Fibroblast of mammary gland (primary cell): ENCODE data around the gene OGDHL.

Source experiments
- DNase-seq: peaks from one replicate; pipeline ENCODE4 v3.0.0-alpha.2; 2010; ENCODE audit warnings: low read depth
- H3K4me3 ChIP-seq: 2 replicates; pipeline ENCODE4 v1.5.1; 2011; ENCODE audit warnings: low read depth, mild to moderate bottlenecking, low read length, moderate library complexity; ENCODE audit not compliant: control insufficient read depth
- TF ChIP-seq, protein P1 (sequence below): conservative IDR thresholded peaks from 2 replicates; pipeline ENCODE4 v1.5.1; 2011; ENCODE audit warnings: low read depth, low read length, inconsistent platforms; ENCODE audit not compliant: control insufficient read depth, insufficient read depth

OGDHL gene

GRCh38 chr10:49747303-49747646 lies 14.8 kb downstream of the OGDHL start:
- DNase-seq: no peak
- TF ChIP-seq, protein P1, sequence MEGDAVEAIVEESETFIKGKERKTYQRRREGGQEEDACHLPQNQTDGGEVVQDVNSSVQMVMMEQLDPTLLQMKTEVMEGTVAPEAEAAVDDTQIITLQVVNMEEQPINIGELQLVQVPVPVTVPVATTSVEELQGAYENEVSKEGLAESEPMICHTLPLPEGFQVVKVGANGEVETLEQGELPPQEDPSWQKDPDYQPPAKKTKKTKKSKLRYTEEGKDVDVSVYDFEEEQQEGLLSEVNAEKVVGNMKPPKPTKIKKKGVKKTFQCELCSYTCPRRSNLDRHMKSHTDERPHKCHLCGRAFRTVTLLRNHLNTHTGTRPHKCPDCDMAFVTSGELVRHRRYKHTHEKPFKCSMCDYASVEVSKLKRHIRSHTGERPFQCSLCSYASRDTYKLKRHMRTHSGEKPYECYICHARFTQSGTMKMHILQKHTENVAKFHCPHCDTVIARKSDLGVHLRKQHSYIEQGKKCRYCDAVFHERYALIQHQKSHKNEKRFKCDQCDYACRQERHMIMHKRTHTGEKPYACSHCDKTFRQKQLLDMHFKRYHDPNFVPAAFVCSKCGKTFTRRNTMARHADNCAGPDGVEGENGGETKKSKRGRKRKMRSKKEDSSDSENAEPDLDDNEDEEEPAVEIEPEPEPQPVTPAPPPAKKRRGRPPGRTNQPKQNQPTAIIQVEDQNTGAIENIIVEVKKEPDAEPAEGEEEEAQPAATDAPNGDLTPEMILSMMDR: no peak
- H3K4me3 ChIP-seq: no peak overlapping the region

GRCh38 chr10:49746626-49747302 lies 15.4 kb downstream of the OGDHL start:
- H3K4me3 ChIP-seq: no peak overlapping the region
- TF ChIP-seq, protein P1: no peak
- no peak for DNase-seq

DNA sequence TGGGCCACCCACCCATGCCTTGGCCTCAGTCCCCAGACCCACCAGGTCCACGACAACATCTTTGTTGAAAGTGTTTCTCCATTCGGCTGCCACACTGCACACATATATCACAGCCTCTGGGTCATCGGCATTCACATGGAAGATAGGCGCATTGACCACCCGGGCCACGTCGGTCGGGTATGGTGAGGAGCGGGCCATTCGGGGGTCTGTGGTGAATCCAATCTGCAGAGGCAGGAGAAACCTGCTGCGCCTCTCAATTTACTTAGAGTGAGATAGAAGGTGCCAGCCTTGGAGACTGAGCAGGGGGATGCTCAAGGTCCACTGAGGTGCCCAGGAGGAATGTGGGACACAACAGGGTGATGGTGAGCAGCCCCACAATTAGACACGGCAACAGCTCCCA lies 16.4 kb downstream of the OGDHL start:
- TF ChIP-seq, protein P1: no peak
- H3K4me3 ChIP-seq: no peak overlapping the region
- DNase-seq: no peak

GRCh38 chr10:49744924-49745605 lies 17.1 kb downstream of the OGDHL start:
- no peak for DNase-seq
- no peak overlapping the region for H3K4me3 ChIP-seq
- TF ChIP-seq, protein P1: no peak

DNA sequence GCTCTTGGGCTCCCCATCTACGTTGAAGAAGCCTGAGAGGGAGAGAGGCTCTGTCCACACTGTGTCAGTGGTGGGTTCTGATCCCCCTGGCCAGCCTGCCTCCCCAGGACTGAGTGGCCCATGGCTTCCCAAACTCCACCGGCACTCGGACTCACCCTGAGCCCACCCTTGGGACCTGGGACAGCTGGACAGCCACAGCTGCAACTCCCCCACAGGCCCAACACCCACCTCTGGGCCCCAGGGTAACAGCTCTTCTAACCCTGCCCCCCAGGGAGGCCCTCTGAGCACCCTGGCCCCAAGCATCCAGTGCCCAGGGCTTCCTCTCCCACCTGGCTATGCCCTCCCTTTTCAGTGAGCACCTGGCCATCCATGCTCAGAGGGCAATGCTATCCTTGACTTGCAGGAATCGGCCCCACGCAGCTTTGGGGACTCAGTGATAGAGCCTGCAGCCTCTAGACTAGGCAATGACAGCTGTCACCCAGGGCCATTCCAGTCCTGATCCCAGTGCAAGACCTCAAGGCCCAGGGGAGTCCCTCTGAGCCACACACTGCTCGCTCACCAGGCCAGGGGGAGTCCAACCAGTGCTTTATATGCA lies 17.9 kb downstream of the OGDHL start:
- no peak for DNase-seq
- no peak overlapping the region for H3K4me3 ChIP-seq
- TF ChIP-seq, protein P1: no peak

DNA sequence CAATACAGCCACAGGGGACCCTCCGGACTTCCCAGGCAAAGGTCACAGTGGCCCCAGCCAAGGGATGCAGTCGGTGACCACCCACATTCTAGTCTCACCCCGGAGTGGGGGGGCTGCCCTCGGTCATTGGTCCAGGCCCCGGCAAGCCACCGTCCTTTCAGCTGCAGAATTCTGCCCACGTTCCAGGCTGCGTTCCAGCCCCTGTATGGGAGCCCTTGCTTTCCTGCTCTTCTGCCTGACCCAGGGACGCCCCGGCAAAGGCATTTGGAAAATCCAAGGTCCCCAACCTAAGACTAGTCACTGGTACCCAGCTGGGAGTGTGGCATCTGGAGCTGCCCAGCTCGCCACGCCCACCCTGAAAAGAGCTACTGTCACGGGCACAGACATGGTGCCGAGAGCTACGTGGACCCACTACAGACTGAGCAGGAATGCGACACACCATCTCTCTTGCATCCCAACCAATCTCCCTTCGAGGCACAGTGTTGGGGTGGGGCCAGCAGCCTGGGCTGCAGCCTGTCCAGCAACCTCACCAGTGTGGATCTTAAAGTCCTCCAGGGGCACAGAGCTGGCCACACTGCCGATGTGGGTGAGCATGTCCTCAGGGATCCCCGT lies 18.6 kb downstream of the OGDHL start:
- TF ChIP-seq, protein P1: no peak
- H3K4me3 ChIP-seq: no peak overlapping the region
- DNase-seq: no peak
